Lower leg skin (tissue), 4 donors: ENCODE data around the gene PSAT1. TPM values are rescaled to one million over a fixed set of nuclear protein-coding genes. Genes with fewer than 3 reads are reported as not detected.

Experiments
- DNase-seq, 2 donors: peaks; one replicate each; pipeline ENCODE4 v3.0.0-alpha.2; 2019; ENCODE audit warnings: low spot score in 2 of 2
- H3K4me3 ChIP-seq: fragments of 200-600 bp; sonication (generic); 2 replicates; pipeline ENCODE4 v1.5.1; 2017; ENCODE audit warnings: mild to moderate bottlenecking, low read depth; ENCODE audit not compliant: poor library complexity, severe bottlenecking
- CTCF ChIP-seq, 3 donors: fragments of 450-650 bp; IDR thresholded peaks; one replicate each; pipeline ENCODE4 v1.5.1; 2016; ENCODE audit warnings: antibody characterized with exemption in 3 of 3, mild to moderate bottlenecking in 3 of 3, moderate library complexity in 2 of 3
- POLR2A ChIP-seq, 2 donors: fragments of 450-650 bp; IDR thresholded peaks; one replicate each; pipeline ENCODE4 v1.6.1; 2016 to 2017; ENCODE audit warnings: antibody characterized with exemption in 2 of 2, mild to moderate bottlenecking in 1 of 2, moderate library complexity in 1 of 2
- WGBS, 2 donors: methylation state at CpG; one replicate each; pipeline ENCODE4 v1.1.5; 2018; 5-methylcytosine and 5-hydroxymethylcytosine counted together
- intact Hi-C: fragments of 100-400 bp; cut with DNase I; formaldehyde crosslinking; loops from one replicate; pipeline ENCODE4 v1.15.0; 2023; ENCODE audit warnings: low total_unique reads
- total RNA-seq, 4 donors: library from RNA; depleted of rRNA; stranded (reverse); fragments of >200 nt; gene quantifications; one replicate each; pipeline ENCODE4 v1.1.0, GENCODE V29; 2016

Gene PSAT1
- total RNA-seq, 4 donors from 2014 or later, result 50.2 to 106 (median 75.3) TPM

GRCh38 chr9:78368236-78368635 lies 71.3 kb downstream of the PSAT1 start:
- no peak for DNase-seq
- intact Hi-C loops, result loop anchor here (5.0 to 10.0 kb wide), 2 partner anchors 111 to 133 kb away; partner anchors contain the start of gene CEP78
- TF ChIP-seq POLR2A (IDR thresholded peaks at IDR 0.05) (no peak), CTCF (IDR thresholded peaks at IDR 0.05) (no peak)
- H3K4me3 ChIP-seq, result no peak overlapping the region
- 83 to 84% methylated on average over 6 of the region's 6 CpGs for WGBS, 2 donors

GRCh38 chr9:78369639-78370219 lies 72.8 kb downstream of the PSAT1 start:
- TF ChIP-seq POLR2A (IDR thresholded peaks at IDR 0.05) (no peak), CTCF (IDR thresholded peaks at IDR 0.05) (no peak)
- H3K4me3 ChIP-seq, result no peak overlapping the region
- peak; percentile 27 to 89 for DNase-seq
- 25 to 28% methylated on average over 8 of the region's 8 CpGs for WGBS, 2 donors
- intact Hi-C loops, result loop anchor here (5.0 to 10.0 kb wide), 2 partner anchors 112 to 135 kb away; partner anchors contain the start of gene CEP78

- TF ChIP-seq POLR2A (IDR thresholded peaks at IDR 0.05) (no peak), CTCF (IDR thresholded peaks at IDR 0.05) (no peak)
- no peak for DNase-seq
- 70 to 75% methylated on average over 7 of the region's 7 CpGs for WGBS, 2 donors
- intact Hi-C loops, result no loop called here
- H3K4me3 ChIP-seq, result no peak overlapping the region
Observed at GRCh38 chr9:78370991-78371390, 74.1 kb downstream of the PSAT1 start.

GRCh38 chr9:78371981-78372380 lies 75.1 kb downstream of the PSAT1 start:
- no peak for DNase-seq
- no peak overlapping the region for H3K4me3 ChIP-seq
- intact Hi-C loops, result no loop called here
- 64 to 79% methylated on average over 7 of the region's 7 CpGs for WGBS, 2 donors
- no peak for TF ChIP-seq POLR2A (IDR thresholded peaks at IDR 0.05)
- no peak for TF ChIP-seq CTCF (IDR thresholded peaks at IDR 0.05)

Other genes starting within 250 kb of the PSAT1 start
- gene CEP78, start 61.0 kb upstream of the PSAT1 start, total RNA-seq, result 10 to 100 TPM in 1 of 4 donors, 1 to 10 TPM in 3; 5.9 to 10.7 (median 7.7) TPM